ENCODE data around the gene CAB39.

DNA sequence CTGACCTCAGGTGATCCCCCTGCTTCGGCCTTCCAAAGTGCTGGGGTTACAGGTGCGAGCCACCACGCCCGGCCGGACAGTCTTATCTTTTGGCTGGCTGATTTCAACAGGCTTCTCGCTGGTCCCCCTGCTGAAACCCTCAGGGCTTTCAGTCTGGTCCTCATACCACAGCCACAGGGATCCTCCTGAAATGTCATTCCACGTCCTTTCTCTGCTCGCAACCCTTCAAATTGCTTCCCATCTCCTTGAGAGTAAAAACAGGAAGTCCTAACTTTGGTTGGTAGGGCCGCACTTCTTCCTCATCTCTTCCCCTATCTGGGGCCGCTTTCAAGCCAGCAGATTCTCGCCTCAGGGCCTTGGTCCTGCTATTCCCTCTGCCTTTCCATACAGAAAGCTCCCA, 1.4 kb upstream of the CAB39 start:
- TF ChIP-seq, protein P1, sequence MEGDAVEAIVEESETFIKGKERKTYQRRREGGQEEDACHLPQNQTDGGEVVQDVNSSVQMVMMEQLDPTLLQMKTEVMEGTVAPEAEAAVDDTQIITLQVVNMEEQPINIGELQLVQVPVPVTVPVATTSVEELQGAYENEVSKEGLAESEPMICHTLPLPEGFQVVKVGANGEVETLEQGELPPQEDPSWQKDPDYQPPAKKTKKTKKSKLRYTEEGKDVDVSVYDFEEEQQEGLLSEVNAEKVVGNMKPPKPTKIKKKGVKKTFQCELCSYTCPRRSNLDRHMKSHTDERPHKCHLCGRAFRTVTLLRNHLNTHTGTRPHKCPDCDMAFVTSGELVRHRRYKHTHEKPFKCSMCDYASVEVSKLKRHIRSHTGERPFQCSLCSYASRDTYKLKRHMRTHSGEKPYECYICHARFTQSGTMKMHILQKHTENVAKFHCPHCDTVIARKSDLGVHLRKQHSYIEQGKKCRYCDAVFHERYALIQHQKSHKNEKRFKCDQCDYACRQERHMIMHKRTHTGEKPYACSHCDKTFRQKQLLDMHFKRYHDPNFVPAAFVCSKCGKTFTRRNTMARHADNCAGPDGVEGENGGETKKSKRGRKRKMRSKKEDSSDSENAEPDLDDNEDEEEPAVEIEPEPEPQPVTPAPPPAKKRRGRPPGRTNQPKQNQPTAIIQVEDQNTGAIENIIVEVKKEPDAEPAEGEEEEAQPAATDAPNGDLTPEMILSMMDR (IDR thresholded peaks at IDR 0.05 in 8 of 11, conservative IDR thresholded peaks at IDR 0.05 in 3 of 11) = no peak
- TF ChIP-seq POLR2AphosphoS5 (IDR thresholded peaks at IDR 0.05) (no peak), POLR2A (IDR thresholded peaks at IDR 0.05) (no peak)

All from spleen (tissue), 7 donors.